HG03097 (cell line): Measurements from ENCODE around the gene CACNA1C.

ENCODE experiments used
- ATAC-seq: cut with Tn5 transposase; IDR thresholded peaks from one replicate; pipeline ENCODE4 v1.9.1; 2021; ENCODE audit not compliant: unreplicated experiment, low FRiP score

The CACNA1C gene

GRCh38 chr12:2642896-2643425 is 590.2 kb downstream of the CACNA1C start:
- ATAC-seq: no peak

GRCh38 chr12:2643576-2644135 is 590.9 kb downstream of the CACNA1C start:
- ATAC-seq: no peak

GRCh38 chr12:2644683-2645405 is 592.1 kb downstream of the CACNA1C start:
- no peak for ATAC-seq

- ATAC-seq: no peak
Measured at GRCh38 chr12:2645460-2645859, 592.7 kb downstream of the CACNA1C start.

DNA sequence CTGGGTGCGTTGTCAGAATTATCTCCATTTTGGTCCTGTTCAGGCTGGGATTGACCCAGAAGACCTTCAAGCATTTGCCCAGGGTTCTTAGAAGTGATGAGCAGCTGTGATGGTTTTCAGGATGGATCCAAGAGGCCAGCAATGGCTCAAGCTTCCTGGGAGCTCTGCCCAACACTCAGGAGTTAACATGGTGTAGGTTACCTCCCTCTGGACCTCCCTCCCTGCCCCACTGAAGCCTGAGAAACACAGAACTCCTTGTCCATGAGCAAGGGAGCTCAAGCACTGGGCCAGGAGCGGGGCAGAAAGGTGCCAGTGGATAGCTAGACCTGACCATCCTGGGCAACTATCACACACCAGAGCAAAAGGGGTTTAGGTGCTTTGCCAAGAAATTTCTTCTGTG is 593.6 kb downstream of the CACNA1C start:
- no peak for ATAC-seq

GRCh38 chr12:2647186-2647585 is 594.4 kb downstream of the CACNA1C start:
- no peak for ATAC-seq

DNA sequence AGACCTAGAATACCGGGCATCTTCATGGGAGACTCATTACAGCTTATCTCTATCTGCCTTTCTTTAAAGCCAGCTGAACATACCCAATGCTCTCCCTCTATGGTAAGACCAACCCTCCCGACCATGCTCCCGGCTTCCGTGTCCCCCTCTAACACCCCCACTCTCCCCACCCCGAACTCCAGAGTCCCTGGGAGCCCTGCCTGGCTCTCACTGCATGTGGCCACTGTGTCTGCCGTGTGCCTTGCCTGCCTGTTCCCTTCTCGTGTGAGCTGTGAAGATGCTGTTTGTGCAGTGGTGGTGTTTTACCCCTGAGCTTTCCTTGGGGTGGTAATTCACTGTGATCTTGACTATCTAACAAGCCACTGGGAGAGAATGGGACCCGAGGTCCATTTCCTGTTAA is 595.6 kb downstream of the CACNA1C start:
- ATAC-seq: no peak

DNA sequence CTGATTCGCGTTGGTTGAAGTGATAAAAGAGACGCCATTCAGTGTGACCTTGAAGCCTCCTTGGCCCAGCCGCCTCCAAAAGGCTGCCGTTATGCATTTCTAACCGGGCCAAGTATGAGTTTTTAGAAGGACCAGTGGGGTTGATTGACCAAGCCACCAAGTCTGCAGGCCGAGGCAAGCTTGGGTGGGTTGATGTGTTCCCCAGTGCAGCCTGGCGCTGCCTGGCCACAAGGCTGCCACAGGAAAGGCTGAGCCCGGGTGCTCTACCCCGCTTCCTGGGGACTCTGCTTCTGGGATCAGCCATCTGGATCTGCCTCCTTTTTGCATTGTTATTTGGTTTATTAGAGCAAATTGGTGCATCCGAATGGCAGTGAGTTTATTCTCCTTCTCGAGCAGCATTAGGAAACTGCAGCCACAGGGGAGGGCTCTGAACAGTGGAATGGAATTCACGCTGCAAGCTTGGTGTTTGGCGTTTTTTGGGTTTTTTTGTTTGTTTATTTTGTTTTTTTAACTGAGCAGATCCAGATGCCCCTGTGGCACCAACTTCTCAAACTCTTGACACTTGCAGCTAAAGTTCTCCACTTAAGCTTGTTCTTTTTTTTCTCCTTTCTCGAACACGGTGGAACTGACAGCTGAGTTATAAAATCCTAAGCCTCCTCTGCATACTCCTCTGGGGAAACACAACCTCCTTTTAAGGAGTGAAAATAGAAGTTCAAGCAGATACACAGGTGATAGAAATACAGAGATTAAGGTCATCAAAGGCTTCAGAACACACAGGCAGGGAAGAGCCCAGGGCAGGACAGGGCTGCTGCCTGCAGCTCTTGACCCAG is 596.6 kb downstream of the CACNA1C start:
- ATAC-seq: no peak

- no peak for ATAC-seq
Measured at GRCh38 chr12:2650261-2651067, 597.7 kb downstream of the CACNA1C start.

DNA sequence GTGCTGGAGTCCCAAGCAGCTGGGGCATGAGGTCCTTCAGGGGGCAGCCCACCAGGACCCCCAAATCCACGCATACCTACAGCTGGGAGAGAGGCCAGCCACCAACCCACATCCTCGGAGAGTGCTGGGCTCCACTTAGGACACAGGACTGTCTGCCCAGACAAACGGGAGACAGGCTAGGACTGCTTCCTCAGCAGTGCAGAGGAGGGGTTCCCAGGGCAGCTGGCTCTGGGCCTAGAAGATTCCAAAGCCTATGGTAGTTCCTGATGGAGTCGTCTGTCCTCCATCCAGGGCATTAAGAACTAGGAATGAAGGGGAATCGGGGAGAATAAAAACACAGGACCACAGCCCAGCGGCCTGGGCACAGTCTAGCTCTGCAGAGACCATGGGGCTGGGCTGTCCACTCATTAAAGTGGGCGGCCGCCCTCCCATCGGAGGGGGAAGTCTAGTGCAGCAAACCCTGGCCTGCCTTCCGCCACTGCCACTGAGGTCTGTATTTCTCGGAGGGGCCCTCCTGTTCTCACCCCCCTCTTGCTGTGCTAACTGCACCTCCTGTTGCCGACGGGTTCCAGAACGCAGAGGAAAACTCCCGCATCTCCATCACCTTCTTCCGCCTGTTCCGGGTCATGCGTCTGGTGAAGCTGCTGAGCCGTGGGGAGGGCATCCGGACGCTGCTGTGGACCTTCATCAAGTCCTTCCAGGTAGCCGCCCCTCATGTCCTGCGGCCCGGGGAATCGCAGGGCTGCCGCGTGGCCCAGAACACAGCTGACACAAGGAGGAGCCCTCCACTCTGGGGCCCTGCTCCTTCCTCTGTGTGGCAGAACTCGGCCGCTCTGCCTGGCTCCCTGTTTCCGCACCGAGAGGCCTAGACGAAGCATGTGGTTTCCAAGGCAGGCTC is 598.5 kb downstream of the CACNA1C start:
- no peak for ATAC-seq

- no peak for ATAC-seq
Measured at GRCh38 chr12:2652011-2652400, 599.2 kb downstream of the CACNA1C start.

DNA sequence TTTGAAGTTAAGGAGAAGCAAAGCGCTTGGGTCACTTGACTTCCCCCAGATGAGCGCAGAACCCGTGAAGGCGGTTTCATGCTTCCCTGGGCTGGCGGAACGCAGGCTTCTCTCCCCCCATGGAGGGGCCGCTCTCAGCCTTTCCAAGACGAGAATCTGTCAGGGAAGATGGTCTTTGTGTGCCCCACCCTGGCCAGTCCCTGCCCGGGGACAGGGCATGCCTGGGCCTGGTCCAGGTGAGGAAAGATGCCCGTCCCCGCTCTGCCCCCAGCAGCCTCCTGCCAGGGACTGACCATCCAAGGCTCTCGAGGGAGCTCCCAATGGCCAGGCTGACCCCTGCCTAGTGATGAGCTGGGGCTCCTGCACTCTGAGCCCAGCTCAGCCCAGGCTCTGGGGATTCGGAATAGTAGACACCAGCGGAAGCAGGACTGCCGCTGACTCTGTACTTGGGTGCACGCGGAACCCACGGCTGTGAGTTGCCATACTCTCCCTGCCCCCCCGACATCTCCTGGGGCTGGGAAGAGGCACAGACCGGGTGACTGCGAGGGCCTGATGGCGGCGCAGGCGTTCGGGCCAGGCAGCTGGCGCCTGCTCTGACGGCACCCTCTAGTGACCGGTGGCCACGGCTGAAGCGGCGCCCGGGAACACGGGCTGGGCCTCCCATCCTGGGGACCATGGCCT is 599.8 kb downstream of the CACNA1C start:
- no peak for ATAC-seq

DNA sequence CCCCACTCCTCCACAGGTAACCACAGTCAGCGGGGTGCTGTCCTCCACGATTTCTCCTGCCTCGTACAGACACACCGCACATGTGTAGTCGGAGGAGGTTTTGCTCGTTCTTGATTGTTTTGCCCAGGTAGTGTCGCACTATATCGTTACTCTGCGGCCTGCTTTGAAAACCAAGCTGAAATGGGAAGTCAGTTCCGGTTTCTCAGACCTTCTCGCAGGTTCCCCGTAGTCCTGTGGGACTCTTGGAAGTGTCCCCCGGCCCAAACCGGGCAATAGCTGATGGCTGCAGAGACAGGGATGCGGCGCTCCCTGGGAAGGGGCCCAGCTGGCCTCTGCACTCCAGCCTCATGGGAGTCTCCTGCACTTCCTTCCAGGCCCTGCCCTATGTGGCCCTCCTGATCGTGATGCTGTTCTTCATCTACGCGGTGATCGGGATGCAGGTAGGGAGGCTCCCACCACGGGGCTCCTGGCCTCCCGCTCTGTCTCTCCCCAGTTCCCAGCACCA is 600.7 kb downstream of the CACNA1C start:
- ATAC-seq: no peak

GRCh38 chr12:2654311-2654710 is 601.5 kb downstream of the CACNA1C start:
- no peak for ATAC-seq

DNA sequence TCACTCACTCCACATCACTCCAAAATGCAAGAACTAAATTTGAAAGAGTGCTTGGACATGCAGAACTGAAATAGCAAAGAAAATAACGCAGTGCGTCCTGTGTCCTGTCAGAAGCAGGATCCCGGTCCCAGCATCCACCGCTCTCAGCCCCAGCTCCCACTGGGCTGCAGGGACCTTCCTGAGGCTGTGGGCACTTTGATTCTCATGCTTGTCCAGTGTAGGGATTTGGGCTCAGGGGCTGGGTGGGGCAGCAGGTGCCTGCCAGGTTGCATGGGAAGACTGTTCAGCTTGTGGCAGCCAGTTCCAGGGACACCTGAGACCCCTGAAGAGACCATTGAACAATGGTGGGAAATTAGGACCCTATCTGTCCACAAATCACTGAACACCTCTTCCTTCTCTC is 602.0 kb downstream of the CACNA1C start:
- ATAC-seq: no peak

DNA sequence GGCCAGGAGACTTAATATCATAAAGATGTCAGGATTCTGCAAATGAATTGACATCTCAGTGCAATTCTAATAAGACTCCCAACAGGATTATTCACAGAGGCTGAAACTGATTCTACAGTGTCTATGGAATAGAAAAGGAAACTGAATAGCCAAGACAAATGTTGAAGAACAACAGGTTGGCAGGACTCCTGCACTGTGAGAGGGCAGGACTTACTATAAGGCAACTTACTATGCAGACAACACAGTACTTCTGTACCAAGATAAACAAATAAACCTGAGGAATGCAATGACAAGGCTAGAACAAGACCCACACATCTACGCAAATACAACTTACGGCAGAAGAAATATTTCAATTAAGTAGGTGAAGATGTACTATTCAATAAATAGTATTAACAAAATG is 609.7 kb downstream of the CACNA1C start:
- no peak for ATAC-seq

DNA sequence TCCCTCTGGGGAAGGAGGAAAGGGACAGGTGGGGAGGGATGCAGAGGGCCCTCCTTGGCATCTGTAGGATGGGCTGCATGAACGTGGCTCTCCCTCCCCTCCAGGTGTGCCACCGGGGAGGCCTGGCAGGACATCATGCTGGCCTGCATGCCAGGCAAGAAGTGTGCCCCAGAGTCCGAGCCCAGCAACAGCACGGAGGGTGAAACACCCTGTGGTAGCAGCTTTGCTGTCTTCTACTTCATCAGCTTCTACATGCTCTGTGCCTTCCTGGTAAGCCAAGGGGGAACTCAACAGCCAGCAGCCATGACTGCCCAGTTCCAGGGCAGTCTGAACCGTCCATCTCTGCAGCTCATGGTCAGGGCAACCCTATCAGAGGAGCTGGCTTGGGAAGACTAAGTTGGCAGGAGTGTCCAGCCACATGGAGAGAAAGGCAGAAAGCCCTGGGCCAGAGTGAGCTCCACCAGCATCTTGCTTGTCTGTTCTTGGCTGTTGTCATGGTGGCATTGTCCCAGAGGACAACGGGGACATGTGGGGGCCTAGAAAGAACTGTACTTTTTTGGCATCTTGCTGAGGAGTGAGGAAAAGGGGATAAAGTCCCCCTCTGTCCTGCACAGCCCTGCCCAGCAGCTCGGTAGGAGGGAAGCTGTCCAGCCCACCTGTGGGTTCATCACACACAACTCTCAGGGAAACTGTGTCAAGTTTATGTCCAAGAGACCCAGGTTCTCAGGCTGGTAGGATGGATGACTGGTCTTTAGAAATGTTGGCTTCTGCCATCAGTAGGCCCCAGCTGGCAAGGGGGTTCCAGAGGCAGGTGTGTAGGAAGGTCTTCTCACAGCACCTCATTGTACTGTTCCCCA is 612.2 kb downstream of the CACNA1C start:
- ATAC-seq: no peak

DNA sequence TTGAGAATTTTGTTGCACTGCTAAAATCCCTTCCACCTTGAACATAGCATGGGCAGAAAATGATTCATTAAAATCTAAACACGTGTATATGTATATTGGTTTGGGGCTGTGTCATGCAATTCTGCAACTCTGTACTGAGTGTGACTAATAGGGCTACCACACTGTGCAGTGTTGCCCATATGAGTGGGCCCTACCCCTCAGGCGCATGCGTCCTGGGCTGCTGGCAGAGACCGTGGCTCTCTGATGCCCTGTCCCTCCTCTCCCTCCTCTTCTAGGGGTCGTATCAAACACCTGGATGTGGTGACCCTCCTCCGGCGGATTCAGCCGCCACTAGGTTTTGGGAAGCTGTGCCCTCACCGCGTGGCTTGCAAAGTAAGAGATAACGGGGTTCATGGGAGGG is 613.6 kb downstream of the CACNA1C start:
- no peak for ATAC-seq
